ENCODE data around the gene SOHLH2.

The SOHLH2 gene

GRCh38 chr13:36214163-36214921 lies at the start of gene SOHLH2:
Gene SOHLH2 (minus strand): TSS chr13:36214556. CDS start chr13:36214526, 30 bp downstream.
- DNase-seq (ENCODE audit: low read depth in 2 of 2) = no peak

GRCh38 chr13:36261976-36262375 lies 47.6 kb upstream of the SOHLH2 start:
- DNase-seq (ENCODE audit: low read depth in 2 of 2) = no peak

- DNase-seq (ENCODE audit: low read depth in 2 of 2) = no peak
Measured at GRCh38 chr13:36261011-36261410, 46.7 kb upstream of the SOHLH2 start.

- no peak for DNase-seq (ENCODE audit: low read depth in 2 of 2)
Measured at GRCh38 chr13:36259361-36260137, 45.2 kb upstream of the SOHLH2 start.

GRCh38 chr13:36258831-36259230 lies 44.5 kb upstream of the SOHLH2 start:
- no peak for DNase-seq (ENCODE audit: low read depth in 2 of 2)

GRCh38 chr13:36251526-36251925 lies 37.2 kb upstream of the SOHLH2 start:
- DNase-seq (ENCODE audit: low read depth in 2 of 2) = no peak

- no peak for DNase-seq (ENCODE audit: low read depth in 2 of 2)
Measured at GRCh38 chr13:36251017-36251416, 36.7 kb upstream of the SOHLH2 start.

- DNase-seq (ENCODE audit: low read depth in 2 of 2) = no peak
Measured at GRCh38 chr13:36248700-36249099, 34.3 kb upstream of the SOHLH2 start.

- DNase-seq (ENCODE audit: low read depth in 2 of 2) = no peak
Measured at GRCh38 chr13:36244990-36245389, 30.6 kb upstream of the SOHLH2 start.

GRCh38 chr13:36244073-36244472 lies 29.7 kb upstream of the SOHLH2 start:
- DNase-seq (ENCODE audit: low read depth in 2 of 2) = no peak

- no peak for DNase-seq (ENCODE audit: low read depth in 2 of 2)
Measured at GRCh38 chr13:36242761-36243160, 28.4 kb upstream of the SOHLH2 start.

- DNase-seq (ENCODE audit: low read depth in 2 of 2) = no peak
Measured at GRCh38 chr13:36231236-36231635, 16.9 kb upstream of the SOHLH2 start.

- DNase-seq (ENCODE audit: low read depth in 2 of 2) = no peak
Measured at GRCh38 chr13:36224730-36225129, 10.4 kb upstream of the SOHLH2 start.

GRCh38 chr13:36219883-36220282 lies 5.5 kb upstream of the SOHLH2 start:
- no peak for DNase-seq (ENCODE audit: low read depth in 2 of 2)

GRCh38 chr13:36217456-36217855 lies 3.1 kb upstream of the SOHLH2 start:
- DNase-seq (ENCODE audit: low read depth in 2 of 2) = no peak

GRCh38 chr13:36212789-36213188 lies 1.6 kb downstream of the SOHLH2 start:
- no peak for DNase-seq (ENCODE audit: low read depth in 2 of 2)

- no peak for DNase-seq (ENCODE audit: low read depth in 2 of 2)
Measured at GRCh38 chr13:36211567-36211966, 2.8 kb downstream of the SOHLH2 start.

GRCh38 chr13:36210738-36211137 lies 3.6 kb downstream of the SOHLH2 start:
- DNase-seq (ENCODE audit: low read depth in 2 of 2) = no peak

- DNase-seq (ENCODE audit: low read depth in 2 of 2) = no peak
Measured at GRCh38 chr13:36207672-36208071, 6.7 kb downstream of the SOHLH2 start.

GRCh38 chr13:36193151-36193855 lies 21.1 kb downstream of the SOHLH2 start:
- DNase-seq (ENCODE audit: low read depth in 2 of 2) = no peak

- DNase-seq (ENCODE audit: low read depth in 2 of 2) = no peak
Measured at GRCh38 chr13:36192166-36192565, 22.2 kb downstream of the SOHLH2 start.

GRCh38 chr13:36190771-36191170 lies 23.6 kb downstream of the SOHLH2 start:
- no peak for DNase-seq (ENCODE audit: low read depth in 2 of 2)

- no peak for DNase-seq (ENCODE audit: low read depth in 2 of 2)
Measured at GRCh38 chr13:36188441-36188840, 25.9 kb downstream of the SOHLH2 start.
